T-helper 9 cell (primary cell): ENCODE results near the gene BPGM.
"Not testable (repeated sequence)": the region's sequence is repeated elsewhere in the genome, so short reads cannot be mapped to it uniquely, and the experiment has no call there.

Experiments used
- DNase-seq: peaks from one replicate; pipeline ENCODE4 v3.0.0-alpha.2; 2020

Gene BPGM

DNA sequence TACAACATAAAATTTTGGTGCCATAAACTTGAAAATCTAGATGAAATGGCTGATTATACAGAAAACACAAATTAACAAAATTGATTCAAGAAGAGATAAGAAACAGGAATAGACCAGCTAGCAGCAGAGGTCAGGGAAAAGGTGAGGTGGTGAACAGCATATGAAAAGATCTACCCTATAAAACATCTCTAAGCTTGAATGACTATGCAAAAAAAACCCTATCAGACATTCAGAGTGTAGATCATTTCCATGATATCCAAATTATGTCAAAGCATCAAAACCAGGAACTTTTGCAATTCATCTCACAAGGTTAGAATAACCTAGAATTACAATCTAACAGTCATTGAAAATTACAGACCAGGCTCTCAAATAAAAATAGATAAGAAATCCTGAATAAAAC lies 14.6 kb upstream of the BPGM start:
- DNase-seq = no peak

DNA sequence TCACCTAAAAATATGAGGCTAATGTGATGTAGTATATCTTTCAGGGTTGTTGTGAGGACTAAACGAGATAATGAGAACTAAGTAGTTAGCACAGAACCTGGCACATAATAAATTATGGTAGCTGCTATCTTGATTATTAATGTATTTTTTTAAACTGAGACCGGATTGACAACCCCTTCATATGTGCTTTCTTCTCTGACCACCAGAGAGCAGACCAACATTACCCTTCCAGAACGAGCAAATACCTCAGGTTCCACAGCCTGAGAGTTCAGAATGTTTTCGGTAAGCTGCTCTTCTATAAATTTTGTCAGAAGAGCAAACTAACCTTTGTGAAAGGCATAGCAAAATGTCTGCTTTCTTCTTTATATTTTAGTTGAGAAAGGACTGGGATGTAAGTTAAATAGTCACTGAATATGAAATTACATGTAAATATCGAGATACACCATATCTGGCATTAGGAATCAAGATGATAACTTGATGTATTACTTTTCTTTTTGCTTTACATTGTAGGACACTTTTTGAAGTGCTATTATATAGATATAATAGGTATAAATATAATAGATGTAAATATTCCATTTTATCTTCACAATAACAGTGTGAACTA lies 13.6 kb upstream of the BPGM start:
- no peak for DNase-seq

DNA sequence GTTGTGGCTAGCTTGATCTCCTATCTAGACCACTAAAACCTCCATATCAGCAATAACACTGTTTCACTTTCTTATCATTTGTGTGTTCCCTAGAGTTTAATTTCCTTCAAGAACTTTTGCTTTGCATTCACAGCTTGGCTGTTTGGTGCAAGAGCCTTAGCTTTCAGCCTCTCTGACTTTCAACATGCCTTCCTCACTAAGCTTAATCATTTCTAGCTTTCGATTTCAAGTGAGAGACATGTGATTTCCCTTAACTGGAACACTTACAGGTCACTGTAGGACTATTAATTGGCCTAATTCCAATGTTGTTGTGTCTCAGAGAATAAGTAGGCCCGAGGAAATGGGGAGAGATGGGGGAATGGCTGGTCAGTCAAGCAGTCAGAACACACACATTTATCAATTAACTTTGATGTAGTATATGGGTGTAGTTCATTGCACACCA lies 10.6 kb upstream of the BPGM start:
- no peak for DNase-seq

DNA sequence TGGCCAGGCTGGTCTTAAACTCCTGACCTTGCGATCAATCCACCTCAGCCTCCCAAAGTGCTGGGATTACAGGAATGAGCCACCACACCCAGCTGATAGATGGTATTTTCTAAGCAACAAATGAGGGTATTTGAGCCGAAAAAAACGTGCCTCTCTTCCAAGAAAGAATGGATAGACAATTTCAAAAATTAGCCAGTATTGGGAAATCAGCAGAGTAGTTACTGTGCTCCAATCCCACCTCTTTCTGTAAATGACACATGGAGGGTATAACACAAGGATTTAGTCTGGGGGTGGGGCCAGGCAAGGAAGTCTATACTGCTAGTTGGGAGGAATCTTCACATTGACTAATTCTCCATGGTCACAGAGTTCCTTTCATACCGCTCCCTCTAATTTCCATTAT lies 9.2 kb upstream of the BPGM start:
- no peak for DNase-seq

DNA sequence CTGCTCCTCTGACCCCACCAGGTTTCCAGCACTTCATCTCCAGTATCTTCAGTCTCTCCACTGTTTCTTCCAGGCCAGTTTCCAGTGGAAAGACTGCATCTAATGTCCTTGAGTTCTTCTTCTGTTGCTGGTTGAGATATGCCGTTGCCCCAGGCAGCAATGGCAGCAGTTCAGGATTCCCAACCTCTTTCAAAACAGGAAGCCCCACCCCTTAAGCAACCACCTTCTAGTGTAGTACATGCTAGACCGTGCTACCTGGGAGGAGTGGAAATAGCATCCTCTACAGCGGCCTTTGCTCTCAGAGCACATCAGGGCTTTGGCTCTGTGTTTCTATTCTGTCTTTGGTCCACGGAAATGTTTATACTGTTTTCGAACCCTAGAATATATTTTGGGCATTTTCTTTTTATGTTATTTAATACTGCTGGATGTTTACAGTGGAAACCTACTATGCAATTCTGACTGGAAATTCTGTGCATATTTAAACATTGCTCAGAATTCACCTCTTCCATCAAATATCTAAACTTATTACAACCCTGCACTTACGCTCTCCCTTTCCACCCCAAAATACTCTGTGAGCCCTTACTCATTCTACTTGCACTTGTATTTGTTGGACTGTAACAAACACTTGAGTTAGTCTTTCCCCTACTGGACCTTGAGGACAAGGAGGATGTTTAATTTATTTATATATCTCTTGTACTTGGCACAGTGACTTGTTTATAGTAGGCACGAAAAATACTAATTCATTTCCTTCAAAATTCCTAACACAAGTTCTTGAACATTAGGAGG lies 8.5 kb upstream of the BPGM start:
- no peak for DNase-seq

DNA sequence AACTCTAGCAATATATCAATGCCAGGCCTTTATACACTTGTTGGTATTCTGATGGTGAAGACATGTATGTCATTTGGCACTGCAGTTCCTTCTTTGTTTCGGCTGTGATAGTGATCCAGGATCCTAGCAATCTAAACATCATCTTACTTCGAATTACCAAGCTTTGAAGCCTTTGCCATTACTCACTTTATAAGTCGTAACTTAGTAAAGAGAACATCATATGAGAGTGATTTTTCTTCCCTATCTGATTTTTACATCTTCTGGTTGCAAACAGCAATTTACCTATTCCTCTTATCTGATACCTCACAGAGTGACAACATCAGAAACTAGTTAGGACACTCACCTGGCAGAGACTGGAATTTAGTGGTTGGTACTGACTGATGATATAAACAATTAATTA lies 7.6 kb upstream of the BPGM start:
- no peak for DNase-seq

DNA sequence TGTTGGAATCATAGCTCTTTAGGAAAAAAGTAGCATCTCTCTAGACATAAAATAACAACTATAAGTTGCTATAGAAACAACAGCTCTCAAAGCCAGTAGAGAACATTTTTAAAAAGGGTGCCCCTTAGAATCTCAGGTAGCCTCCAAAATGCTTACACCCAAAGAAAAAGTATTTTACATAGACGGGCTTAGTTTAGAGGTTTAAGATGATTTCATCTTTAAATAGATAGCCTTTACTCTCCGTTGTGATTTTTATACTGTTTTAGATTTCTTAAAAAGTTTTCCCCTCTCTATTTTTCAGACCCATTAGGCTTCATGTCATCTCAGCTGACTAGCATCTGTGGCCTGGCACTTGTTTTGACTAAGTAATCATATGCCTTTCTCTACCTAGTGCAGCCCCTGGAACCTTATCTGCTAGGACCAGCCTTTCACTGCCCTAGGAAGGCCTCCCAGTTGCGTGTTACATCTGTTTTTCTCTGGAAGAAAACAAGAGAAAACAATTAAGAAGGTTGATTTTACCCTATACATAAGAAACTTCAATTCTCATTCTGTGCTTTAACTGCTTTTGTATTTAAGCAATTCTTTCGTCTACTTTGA lies 6.9 kb upstream of the BPGM start:
- DNase-seq = no peak

DNA sequence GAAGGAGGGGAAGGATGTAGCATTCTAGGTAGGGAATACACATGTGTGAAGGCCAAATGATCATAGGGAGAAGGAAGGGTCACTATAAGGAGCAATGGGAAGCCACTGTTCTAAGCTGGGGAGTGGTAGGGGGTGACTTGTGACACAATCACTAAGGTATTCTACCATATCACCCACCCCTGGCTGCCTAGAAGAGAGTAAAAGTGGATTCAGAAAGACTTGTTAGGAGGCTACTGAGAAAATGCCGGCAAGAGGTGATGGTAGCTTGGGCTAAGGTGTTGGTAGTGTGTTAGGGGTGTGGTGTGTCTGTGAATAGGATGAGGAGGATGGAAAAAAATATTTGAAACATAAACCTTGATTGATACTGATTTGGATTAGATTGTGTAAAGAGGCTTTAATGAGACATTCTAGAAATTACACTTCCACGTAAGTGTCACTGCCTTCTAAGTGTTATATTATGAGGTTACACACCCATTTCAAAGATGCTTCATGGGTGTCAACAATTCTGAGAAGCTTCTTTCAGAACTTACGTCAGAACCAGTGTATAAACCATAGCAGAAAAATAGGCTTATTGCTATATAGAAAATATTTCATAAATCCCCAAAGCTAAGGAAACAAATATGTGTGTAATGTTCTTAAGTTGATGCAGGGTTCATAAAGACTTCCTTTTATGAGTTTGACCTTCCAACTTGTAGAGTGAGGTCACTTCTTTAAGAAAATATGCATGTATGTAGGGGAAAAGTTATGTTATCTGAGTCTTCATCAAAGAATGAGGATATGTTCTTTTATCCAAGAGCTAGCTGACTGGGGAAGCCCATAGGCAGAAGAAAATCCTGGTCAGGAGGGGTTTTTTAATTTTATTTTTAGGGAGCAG lies 5.6 kb upstream of the BPGM start:
- no peak for DNase-seq

DNA sequence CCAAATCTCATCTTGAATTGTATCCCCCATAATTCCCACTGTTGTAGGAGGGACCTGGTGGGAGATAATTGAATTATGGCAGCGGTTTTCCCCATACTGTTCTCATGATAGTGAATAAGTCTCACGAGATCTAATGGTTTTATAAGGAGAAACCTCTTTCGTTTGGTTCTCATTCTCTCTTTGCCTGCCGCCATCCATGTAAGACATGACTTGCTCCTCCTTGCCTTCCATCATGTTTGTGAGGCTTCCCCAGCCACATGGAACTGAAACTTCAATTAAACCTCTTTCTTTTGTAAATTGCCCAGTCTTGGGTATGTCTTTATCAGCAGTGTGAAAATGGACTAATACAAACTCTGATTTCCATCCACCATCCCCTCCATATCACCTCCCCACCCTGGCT lies 4.7 kb upstream of the BPGM start:
- not testable (repeated sequence) for DNase-seq

DNA sequence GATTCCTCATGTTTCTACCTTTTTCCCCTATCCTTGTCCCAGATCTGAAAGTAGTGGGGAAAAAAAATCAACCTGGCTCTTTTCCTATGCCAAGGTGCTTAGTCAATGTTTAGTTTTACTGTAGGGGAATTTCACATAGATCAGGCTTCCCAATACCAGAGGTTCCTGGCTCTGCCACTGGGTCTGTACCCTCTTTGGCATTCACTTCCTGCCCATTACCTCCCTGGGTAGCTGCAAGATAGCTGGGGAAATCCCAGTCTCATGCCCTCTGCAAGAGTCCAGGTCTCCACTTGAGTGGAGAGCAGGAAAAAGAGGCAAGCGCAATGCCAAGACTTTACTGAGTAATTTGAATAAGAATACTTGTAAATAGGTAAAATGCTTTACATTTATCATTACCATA lies 3.5 kb upstream of the BPGM start:
- DNase-seq = no peak

DNA sequence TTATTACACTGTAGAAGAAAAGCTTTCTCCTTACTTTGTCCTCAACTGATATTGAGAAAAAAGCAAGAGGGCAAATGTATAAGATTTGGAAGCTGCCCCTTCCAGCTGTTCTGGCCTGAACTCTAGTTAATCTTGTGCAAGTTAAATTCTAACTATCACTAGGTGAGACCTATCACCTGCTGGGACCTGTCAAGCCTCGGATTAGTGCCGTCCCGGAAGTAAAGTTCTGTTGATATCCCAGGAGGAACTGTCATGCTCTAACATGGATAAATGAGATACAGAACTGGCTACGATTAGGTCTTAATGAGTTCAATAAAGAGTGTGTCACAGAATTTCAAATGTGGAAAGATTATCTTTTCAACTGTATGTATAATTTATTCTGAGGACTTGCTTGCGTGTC lies 1.2 kb upstream of the BPGM start:
- DNase-seq = no peak

DNA sequence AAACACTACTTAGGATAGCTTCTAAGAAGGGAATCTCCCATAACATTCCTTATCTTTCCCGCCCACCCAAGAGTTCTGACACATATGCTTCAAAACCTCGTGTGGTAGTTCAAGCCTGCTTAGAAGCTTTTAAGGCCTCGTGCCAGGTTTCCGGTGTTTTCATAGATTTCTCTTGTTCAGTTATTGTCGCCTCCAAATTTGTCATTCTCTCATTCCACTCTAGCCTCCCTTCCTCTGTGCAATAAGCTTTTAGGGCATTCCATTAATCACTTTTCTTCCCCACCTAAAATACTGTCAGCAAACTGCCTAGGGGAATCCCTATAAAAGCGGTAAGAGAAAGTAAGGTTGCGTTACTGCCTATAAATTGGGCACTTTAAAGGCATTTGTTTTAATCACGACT lies 718 bp upstream of the BPGM start:
- DNase-seq = no peak

DNA sequence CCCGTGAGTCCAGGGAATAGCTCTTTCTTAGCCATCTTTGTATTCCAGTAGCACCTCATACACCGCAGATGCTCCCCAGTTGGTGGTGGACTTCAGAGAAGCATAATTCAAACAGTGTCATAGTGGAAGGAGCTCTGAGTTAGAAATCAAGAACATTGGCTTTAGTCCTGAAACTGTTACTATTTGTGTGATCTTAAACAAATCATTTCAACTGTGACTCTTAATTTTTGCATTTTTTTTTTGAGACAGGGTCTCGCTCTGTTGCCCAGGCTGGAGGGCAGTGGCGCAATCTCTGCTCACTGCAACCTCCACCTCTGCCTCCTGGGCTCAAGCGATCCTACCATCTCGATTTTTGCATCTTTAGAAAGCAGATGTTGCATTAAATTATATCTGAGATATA lies 1.8 kb downstream of the BPGM start:
- no peak for DNase-seq

DNA sequence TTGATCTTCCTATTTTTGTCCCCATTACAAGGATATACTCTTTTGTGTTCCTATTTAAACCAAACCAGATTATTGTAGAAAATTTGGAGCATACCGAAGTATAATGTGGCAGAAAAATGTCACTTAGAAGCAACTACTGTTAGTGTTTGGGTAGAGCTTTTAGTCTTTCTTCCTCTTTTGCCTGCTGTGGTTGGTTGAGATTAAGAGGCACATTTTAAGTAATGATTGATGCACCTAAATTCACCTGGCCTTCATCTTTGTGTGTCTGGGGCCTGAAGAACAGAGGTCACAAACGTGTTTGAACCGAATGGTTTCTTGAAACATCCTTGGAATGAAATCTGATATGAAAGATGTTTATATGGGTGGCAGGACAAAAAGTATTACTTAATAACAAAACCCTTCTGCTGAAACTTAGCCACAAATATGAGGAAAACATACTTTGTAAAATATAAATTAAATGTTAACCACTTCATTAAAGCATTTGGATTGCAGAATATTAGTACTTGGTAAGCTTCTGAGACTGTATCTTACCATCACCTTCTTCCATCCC lies 2.6 kb downstream of the BPGM start:
- DNase-seq = no peak

DNA sequence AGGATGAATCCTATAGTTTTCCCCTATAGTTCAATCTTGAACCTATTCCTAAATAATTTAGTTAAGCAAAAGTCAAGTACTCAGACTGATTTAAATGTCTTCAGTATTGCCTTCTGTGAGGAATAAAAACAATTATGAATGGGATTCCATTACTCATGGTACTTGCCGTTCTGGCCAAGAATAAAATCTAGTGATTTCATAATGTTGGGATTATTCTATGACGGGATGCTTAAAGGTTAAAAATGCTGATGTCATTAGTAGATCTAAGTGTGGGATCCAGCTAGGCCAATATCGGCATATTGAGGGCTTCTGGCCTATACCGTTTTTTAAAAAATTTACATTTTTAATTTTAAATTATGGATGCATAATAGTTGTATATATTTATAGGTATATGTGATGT lies 5.3 kb downstream of the BPGM start:
- no peak for DNase-seq

DNA sequence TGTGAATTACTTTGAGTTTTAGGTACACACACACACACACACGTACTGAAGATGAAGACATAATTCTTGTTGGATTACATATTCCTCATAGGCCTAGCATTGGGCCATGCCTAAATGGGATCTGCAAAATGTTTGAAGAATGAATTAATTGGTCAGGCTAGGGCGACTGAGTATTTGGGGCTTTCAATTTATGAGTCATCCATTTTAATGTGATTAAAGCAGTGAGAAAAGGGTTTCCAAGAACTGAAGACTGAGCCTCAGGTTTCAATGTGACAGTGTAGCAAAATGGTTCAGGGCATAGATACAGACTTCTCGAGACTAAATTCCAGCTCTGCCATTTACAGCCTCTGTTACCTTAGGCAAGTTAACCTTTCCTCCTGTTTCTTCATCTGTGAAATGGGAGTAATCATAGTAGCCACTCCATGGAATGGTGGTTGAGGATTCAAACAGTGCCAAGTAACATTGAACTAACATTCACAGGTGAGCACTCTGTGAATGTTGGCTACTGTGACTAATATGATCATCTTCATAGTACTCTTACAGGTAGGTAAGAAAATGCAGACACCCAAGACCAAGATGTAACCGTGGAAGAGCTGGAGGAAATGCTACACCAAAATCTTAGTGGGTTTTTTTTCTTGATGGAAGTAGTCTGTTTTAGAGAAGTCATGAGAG lies 7.6 kb downstream of the BPGM start:
- no peak for DNase-seq

DNA sequence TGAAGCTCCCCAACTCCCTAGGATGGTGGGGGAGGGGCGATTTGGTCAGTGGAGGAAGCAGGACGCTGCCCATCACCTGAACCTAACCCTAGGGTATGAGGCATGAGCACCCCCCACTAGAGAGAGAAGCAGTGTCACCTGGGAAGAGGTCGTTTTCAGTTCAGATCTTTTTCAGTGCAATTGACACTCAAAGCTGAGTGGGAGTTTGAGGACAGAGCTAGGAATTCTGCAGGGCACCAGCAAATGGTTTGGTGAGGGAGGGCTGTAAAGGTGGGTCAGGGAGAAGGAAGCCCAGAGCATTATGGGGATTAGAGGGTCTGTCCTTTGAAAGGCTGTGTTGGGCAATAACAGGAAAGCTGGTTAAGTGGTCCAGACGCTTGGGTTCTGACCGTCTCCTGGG lies 10.9 kb downstream of the BPGM start:
- DNase-seq = no peak

DNA sequence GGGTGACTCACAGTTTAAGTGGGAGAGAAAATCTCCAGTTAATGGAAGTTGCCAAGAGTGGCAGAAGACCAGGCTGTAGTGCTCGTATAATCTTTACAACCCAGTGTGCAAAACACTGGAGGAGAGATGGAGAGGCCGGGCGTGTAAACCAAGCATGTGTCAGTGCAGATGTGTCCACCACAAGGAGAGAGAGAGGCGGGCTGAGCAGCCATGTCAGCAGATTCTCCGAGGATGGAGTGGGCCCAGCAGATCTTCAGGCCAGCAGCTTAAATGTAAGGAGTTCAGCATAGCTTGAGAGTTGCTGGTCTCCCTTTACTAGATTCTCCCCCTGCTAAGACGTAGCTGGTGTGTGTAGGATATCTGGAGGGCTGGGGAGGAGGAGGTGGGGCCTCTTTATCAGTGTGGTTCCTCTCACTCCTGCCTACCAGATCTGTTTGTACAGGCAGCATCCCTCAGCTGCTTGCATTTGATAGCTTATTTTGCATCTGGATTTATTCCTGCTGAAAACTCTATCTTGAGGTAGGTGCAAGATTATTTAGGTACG lies 13.7 kb downstream of the BPGM start:
- no peak for DNase-seq

DNA sequence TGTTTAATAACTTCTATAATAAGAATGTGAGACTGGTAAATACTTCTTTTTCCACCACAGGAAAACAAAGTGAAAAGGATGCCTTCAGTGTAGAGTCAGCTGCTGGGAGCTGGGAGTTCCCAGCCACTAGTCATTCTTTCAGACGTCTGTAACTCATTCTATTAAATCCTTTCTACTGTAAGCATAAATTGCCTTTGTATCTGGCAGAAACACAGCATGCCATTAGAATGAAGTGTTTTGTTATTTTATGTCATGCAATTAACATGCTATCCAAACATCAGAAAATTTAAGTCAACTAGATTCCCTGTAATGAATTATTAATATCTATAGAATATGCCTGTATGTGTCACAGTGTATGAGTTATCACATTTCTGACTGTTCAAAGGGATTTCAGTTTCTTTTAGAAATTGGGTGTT lies 14.3 kb downstream of the BPGM start:
- no peak for DNase-seq

DNA sequence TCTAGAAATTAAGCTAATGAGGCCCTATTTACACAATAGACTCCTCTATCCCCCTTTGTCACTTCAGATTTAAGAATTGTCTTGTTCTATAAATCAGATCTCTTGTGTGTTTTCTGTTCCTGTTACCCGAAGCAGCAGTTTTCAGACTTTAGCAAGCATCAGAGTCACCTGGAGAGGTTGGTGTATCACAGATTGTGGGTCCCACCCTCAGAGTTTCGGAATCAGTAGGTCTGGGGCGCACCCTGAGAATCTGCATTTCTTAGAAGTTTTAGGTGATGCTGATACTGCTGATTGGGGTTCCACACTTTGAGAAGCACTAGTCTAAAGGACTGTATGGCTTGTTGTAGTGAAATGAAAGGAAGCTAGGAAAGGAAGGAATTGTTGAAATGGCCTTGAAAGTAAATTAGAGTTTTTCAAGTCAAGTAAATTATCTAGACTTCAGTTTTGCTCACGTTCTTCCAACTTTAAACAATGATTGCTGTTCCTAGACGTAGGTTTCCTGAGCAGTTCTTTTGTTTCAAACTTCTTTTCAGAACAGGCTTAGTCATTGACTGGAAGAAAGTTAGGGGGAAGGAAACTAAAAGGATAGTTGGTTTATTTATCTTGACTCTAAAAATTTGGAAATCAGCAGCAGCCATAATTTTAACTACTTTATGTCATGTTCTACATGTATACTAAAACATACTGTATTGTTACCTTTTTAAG lies 15.7 kb downstream of the BPGM start:
- DNase-seq = no peak

DNA sequence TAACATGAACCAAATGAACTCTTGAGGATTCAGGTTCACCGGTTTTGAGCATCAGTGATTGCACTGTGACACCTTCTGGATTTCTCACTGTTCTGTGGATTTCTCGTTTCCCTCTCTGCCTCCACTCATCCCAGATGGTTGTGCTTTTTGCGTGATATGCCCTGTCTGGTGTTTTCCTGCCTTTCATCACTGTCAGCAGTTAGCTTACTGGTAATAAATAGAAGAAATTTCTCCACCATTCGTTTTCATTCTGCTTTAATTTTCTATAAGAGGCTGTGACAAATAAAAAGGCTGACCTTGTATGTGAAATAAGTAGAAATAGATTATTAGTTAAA lies 16.2 kb downstream of the BPGM start:
- no peak for DNase-seq

DNA sequence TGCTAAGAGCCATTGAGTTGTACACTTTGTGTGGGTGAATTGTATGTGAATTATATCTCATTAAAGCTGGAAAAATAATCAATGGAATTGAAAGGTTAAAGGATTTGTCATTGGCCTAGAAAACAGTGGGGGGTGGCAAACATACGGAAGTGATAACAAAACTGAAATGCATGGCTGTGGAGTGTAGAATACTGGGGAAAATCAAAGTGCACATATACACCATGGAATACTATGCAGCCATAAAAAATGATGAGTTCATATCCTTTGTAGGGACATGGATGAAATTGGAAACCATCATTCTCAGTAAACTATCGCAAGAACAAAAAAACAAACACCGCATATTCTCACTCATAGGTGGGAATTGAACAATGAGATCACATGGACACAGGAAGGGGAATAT lies 18.4 kb downstream of the BPGM start:
- not testable (repeated sequence) for DNase-seq
